Measurements from ENCODE around the gene TMEM161A.
A peak's percentile ranks its signal among the peaks of the same experiment; 100 is the strongest.
"Not testable (repeated sequence)": the region's sequence is repeated elsewhere in the genome, so short reads cannot be mapped to it uniquely, and the experiment has no call there.

The TMEM161A gene

GRCh38 chr19:19165396-19165795, 27.1 kb upstream of the TMEM161A start:
- Mint-ChIP-seq H3K4me3 (no peak overlapping the region), H3K4me1 (peaks cover 10% of the 10 kb centered on the region), H3K27me3 (peaks cover 11% of the 10 kb centered on the region), H3K27ac (peak overlapping the region in 1 of 2 donors; percentile 1), H3K9me3 (no peaks in the 10 kb centered on the region)
- DNase-seq (no peak), ATAC-seq (no peak)

- Mint-ChIP-seq H3K9me3 (no peaks in the 10 kb centered on the region), H3K4me3 (no peak overlapping the region)
- ATAC-seq, result no peak
Measured at GRCh38 chr19:19162495-19162894, 24.2 kb upstream of the TMEM161A start.

GRCh38 chr19:19160461-19161035, 22.3 kb upstream of the TMEM161A start:
- Mint-ChIP-seq H3K27ac (peak overlapping the region; percentile 31 to 40), H3K4me3 (no peak overlapping the region), H3K4me1 (peaks cover 4% of the 10 kb centered on the region), H3K9me3 (no peaks in the 10 kb centered on the region), H3K27me3 (no peaks in the 10 kb centered on the region)
- DNase-seq, result no peak
- ATAC-seq, result peak; percentile 43

More at GRCh38 chr19:19162495-19162894, 24.2 kb upstream of the TMEM161A start:
- no peak for DNase-seq
- Mint-ChIP-seq H3K27ac (no peak overlapping the region), H3K27me3 (no peaks in the 10 kb centered on the region), H3K4me1 (peaks cover 4% of the 10 kb centered on the region)

GRCh38 chr19:19159534-19159933, 21.3 kb upstream of the TMEM161A start:
- no peaks in the 10 kb centered on the region for H3K27me3 Mint-ChIP-seq
- H3K4me1 Mint-ChIP-seq, result peaks cover 4% of the 10 kb centered on the region
- DNase-seq, result no peak
- H3K4me3 Mint-ChIP-seq, result no peak overlapping the region
- peak overlapping the region in 1 of 2 donors; percentile 28 for H3K27ac Mint-ChIP-seq
- H3K9me3 Mint-ChIP-seq, result no peaks in the 10 kb centered on the region
- ATAC-seq, result no peak

- Mint-ChIP-seq H3K4me3 (no peak overlapping the region), H3K27ac (no peak overlapping the region), H3K27me3 (no peaks in the 10 kb centered on the region), H3K9me3 (no peaks in the 10 kb centered on the region), H3K4me1 (peaks cover 4% of the 10 kb centered on the region)
- ATAC-seq, result no peak
- no peak for DNase-seq
Measured at GRCh38 chr19:19157808-19158207, 19.5 kb upstream of the TMEM161A start.

DNA sequence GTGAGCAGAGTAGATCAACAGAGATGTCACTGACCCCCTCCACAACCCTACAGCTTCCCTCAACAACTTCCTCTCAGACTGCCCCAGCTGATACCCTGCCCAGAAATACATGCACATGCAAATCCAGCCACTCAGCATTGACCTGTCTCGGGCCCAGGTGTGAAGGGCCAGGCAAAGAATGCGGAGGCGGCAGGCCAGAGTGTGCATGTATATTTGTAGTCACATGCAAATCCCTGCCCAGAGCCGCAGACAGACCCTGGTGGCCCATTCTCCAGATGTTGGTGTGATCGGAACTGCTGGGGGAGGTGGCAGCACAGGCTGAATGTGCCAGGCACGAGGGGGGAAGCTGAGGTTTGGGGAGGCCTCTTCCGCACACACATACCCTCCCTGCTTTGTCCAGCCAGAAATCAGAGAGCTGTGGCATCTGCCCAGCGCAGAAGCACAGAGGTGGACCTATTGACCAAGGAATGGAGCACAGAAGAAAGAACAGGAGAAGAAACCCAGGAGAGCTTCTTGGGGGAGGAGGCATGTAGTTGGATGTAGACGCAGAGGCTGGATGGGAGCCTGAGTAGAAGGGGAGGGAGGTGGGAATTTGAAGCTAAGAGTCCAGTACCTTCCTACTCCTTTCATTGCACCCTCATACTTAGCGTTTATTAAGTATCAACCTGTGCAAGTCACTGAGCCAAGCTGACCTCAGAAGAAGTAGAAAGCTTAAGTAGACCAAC, 17.4 kb upstream of the TMEM161A start:
- DNase-seq (no peak), ATAC-seq (no peak)
- H3K9me3 Mint-ChIP-seq, result no peaks in the 10 kb centered on the region
- H3K4me3 Mint-ChIP-seq, result no peak overlapping the region
- H3K27me3 Mint-ChIP-seq, result no peaks in the 10 kb centered on the region
- H3K27ac Mint-ChIP-seq, result peak overlapping the region in 1 of 2 donors; percentile 22
- H3K4me1 Mint-ChIP-seq, result peaks cover 4% of the 10 kb centered on the region

DNA sequence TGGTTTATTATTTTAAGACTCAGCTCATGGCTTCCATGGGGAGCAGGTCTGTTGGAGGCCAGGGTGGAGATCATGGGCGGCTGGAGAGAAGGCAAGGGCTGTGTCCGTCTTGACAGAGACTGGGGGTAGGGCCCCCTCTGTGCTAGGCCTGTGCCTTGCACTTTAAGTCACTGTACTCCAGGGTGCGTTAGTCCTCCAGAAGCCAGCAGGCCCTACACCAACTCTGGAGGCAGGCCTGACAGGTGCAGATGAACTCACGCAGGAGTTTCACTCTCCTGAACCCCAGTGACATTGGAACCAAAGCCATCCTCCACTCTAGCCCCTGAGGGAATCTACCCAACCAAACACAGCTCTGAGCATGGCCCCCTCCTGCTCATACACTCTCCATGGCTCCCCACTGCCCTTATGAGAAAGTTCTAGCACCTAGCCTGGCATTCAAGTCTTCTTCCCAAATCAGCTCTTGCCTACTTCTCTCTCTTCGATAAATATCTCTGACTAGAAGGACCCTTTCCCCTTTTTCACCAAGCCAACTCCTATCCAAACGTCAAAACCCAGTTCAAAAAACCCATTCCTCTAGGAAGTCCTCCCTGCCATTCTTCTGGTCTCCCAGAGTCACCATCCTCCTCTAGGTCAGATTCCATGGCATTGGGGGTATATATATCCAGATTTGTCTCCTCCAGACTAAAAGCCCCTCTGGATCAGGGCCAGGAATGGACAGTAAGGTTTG, 16.7 kb upstream of the TMEM161A start:
- ATAC-seq, result no peak
- H3K9me3 Mint-ChIP-seq, result no peaks in the 10 kb centered on the region
- H3K27ac Mint-ChIP-seq, result no peak overlapping the region
- no peak for DNase-seq
- no peaks in the 10 kb centered on the region for H3K27me3 Mint-ChIP-seq
- H3K4me1 Mint-ChIP-seq, result no peaks in the 10 kb centered on the region
- H3K4me3 Mint-ChIP-seq, result no peak overlapping the region

DNA sequence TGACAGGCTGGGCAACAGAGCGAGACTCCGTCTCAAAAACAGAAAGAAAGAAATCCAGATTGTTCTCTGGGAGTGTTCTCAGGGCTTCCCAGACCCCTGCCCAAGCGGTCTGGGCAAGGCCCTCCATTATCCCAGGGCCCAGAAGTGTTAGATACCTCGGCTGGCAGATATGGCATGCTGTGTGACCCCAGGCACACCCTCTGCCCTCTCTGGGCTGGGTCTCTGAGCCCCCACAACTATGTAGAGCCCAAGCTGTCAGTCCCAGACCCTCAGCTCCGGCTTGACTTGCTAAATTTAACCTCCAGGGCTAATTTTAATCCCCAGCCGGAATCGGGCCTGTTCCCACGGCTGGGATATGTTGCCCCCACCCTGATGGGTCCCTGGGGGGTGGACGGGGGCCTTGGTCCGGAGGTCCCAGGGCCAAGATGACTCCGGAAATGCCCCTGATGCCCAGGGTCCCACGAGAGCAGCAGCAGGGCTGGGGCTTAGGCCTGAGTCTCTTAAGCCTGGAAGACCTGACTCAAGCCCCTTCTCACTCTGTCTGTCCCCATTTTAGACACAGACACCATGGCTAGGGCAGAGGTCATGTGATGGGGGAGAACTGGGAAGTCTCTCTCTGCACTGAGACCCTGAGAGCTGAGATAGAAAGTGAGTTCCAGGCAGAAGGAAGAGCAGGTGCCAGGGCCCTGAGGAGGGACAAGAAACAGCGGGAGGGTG, 14.5 kb upstream of the TMEM161A start:
- Mint-ChIP-seq H3K4me3 (no peak overlapping the region), H3K27me3 (no peaks in the 10 kb centered on the region), H3K9me3 (no peaks in the 10 kb centered on the region), H3K4me1 (no peaks in the 10 kb centered on the region), H3K27ac (peak overlapping the region in 1 of 2 donors; percentile 36)
- ATAC-seq (no peak), DNase-seq (no peak)

GRCh38 chr19:19151418-19151817, 13.1 kb upstream of the TMEM161A start:
- H3K4me1 Mint-ChIP-seq, result no peaks in the 10 kb centered on the region
- no peak overlapping the region for H3K27ac Mint-ChIP-seq
- no peaks in the 10 kb centered on the region for H3K27me3 Mint-ChIP-seq
- H3K9me3 Mint-ChIP-seq, result no peaks in the 10 kb centered on the region
- H3K4me3 Mint-ChIP-seq, result no peak overlapping the region
- DNase-seq, result no peak
- no peak for ATAC-seq

DNA sequence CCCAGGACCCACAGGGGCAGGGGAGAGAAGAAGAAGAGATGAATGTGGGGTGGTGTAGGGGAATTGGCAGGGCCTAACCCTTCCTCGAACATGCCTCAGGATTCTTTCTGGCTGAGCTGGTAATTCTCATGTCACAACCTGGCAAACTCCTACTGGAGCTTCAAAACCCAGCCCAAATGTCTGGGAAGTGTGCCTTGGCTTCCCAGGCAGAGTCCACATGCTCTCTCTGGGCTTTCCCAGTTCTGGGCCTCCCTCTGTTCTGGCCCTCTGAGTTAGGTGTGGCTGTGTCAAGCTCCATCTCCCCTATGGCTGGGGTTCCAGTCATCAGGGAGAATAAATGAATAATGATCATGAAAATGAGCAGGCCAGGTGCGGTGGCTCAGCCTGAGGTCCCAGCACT, 11.2 kb upstream of the TMEM161A start:
- no peak for ATAC-seq
- no peak for DNase-seq
- H3K27ac Mint-ChIP-seq, result no peak overlapping the region
- H3K27me3 Mint-ChIP-seq, result no peaks in the 10 kb centered on the region
- H3K4me1 Mint-ChIP-seq, result peaks cover 8% of the 10 kb centered on the region
- no peak overlapping the region for H3K4me3 Mint-ChIP-seq
- no peaks in the 10 kb centered on the region for H3K9me3 Mint-ChIP-seq

GRCh38 chr19:19148504-19148903, 10.2 kb upstream of the TMEM161A start:
- H3K4me1 Mint-ChIP-seq, H3K9me3 Mint-ChIP-seq, H3K4me3 Mint-ChIP-seq, H3K27me3 Mint-ChIP-seq, H3K27ac Mint-ChIP-seq, ATAC-seq, DNase-seq: not testable (repeated sequence)

GRCh38 chr19:19147344-19147743, 9.1 kb upstream of the TMEM161A start:
- no peak for ATAC-seq
- Mint-ChIP-seq H3K4me3 (no peak overlapping the region), H3K27ac (no peak overlapping the region), H3K27me3 (no peaks in the 10 kb centered on the region), H3K9me3 (no peaks in the 10 kb centered on the region), H3K4me1 (peaks cover 8% of the 10 kb centered on the region)
- DNase-seq, result no peak

DNA sequence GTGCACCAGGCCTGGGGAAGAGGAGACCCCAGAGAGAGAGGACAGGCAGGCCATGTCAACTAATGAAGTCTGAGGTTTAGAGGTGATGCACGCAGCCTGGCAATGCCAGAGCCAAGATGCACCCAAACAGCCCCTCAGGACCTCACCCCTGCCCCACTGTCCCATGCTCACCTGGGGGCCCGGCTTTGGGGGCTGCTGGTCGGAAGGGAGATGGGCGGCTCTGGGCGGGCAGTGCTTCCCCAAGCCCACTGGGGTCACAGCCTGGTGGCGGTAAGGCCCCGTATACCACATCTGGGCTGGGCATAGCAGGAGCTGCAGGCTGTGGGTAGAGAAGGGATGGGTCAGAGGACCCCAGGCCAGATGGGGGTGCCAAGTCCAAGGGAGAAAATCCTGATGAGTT, 8.6 kb upstream of the TMEM161A start:
- no peaks in the 10 kb centered on the region for H3K9me3 Mint-ChIP-seq

DNA sequence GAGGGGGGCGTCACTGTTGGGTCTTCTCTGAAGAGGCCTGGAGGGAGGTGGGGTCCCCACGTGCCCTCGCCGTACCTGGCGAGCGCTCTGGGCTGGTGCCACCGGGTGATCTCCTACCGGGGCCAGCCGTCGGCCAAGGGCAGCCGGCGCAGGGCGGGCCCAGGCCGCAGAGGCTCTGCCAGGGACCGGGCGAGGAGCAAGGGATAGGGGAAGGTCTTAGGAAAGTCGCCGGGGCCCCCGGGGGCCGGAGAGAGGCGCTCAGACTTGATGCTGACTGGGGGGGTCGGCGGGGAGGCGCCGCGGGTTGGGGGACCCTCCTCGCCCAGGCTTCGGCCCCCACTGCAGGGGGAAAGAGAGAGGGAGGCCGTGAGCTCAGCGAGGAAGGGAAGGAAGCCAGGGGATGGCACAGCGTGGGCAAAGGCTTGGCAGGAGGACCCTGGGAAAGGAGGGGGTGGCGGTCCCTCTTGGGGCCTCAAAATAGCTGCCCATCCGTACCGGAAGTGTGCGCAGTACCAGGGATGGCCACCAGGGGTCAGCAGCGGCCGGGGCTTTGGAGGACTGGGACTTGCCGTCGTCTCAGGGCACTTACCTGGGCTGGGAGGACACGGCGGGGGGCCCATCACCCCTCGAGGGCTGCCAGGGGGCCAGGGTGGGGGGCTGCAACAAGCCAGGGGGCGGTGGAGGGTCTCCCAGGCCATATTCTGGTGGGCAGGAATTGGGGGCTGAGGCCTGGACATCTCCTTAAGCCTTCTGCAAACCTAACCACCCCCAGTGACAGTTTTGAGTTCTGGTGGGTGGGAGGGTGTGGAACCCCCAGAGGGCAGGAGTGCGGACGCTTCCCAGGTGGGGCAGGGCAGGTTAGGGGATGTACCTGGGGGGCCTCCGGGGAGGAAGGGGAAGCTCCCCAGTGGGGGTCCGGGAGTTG, 7.7 kb upstream of the TMEM161A start:
- Mint-ChIP-seq H3K4me3 (no peak overlapping the region), H3K27me3 (no peaks in the 10 kb centered on the region), H3K27ac (peak overlapping the region; percentile 84 to 90), H3K9me3 (no peaks in the 10 kb centered on the region), H3K4me1 (peaks cover 8% of the 10 kb centered on the region)
- DNase-seq (peak; percentile 87 to 89), ATAC-seq (peak; percentile 81)

More for the DNA sequence above, 8.6 kb upstream of the TMEM161A start:
- Mint-ChIP-seq H3K27me3 (no peaks in the 10 kb centered on the region), H3K27ac (peak overlapping the region in 1 of 2 donors; percentile 87), H3K4me1 (peaks cover 8% of the 10 kb centered on the region), H3K4me3 (no peak overlapping the region)
- no peak for ATAC-seq
- no peak for DNase-seq

DNA sequence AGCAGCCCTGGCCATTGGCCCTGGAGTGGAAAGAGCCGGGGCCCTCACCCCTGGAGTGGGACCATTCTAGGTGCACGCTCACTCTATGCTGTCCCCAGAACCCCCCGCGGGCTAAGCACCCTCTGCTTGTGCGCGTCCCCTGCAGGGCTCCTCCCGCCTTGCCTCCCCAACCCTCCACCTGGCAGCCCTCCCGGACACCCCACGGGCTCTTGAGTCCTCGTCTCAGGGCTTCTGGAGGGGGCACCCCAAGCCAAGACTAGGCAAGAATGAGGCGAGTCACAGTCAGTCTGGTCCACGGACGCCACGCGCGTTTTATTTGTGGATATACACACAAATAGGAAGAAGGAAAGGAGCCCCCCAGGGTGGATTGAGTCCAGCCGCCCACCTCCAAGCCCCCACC, 7.0 kb upstream of the TMEM161A start:
- H3K4me1 Mint-ChIP-seq, result peaks cover 8% of the 10 kb centered on the region
- H3K4me3 Mint-ChIP-seq, result no peak overlapping the region
- no peaks in the 10 kb centered on the region for H3K9me3 Mint-ChIP-seq
- no peaks in the 10 kb centered on the region for H3K27me3 Mint-ChIP-seq
- DNase-seq (no peak), ATAC-seq (peak; percentile 35)
- H3K27ac Mint-ChIP-seq, result peak overlapping the region; percentile 61 to 90
